ENCODE results near the gene EHBP1.
"Not testable (repeated sequence)": the region's sequence is repeated elsewhere in the genome, so short reads cannot be mapped to it uniquely, and the experiment has no call there.

Gene EHBP1

GRCh38 chr2:62740221-62740620, 34.7 kb downstream of the EHBP1 start:
- H4K20me1 ChIP-seq = no peaks in the 10 kb centered on the region; a peak in 1 of 22 replicates
- H3K27me3 ChIP-seq = no peaks in the 10 kb centered on the region
- peaks cover 0 to 19% (median 10%) of the 10 kb centered on the region in 10 experiments; a peak in 12 of 20 replicates for H3K4me1 ChIP-seq
- H3K4me3 ChIP-seq = no peak overlapping the region
- no peak overlapping the region for H3K27ac ChIP-seq
- H3K4me2 ChIP-seq = no peak overlapping the region
- H3K36me3 ChIP-seq = no peaks in the 10 kb centered on the region
- no peak for TF ChIP-seq Cebpa-rat (IDR thresholded peaks at IDR 0.05)
- peaks cover 0 to 17% (median 9%) of the 10 kb centered on the region in 11 experiments; a peak in 7 of 22 replicates for H3K9me3 ChIP-seq (replicated peaks in 1 of 11)
- no peak overlapping the region for H3K9ac ChIP-seq

- Histone ChIP-seq H3K9me3 (replicated peaks in 1 of 11) (peaks cover 0 to 10% (median 8%) of the 10 kb centered on the region in 11 experiments; a peak in 7 of 22 replicates), H3K36me3 (no peaks in the 10 kb centered on the region), H3K4me2 (no peak overlapping the region), H3K4me1 (peaks cover 0 to 19% (median 10%) of the 10 kb centered on the region in 10 experiments; a peak in 12 of 20 replicates), H3K9ac (no peak overlapping the region), H3K27ac (no peak overlapping the region), H3K27me3 (no peaks in the 10 kb centered on the region), H3K4me3 (no peak overlapping the region), H4K20me1 (peaks cover 0 to 3% (median 0%) of the 10 kb centered on the region in 11 experiments; a peak in 2 of 22 replicates)
- no peak for TF ChIP-seq Cebpa-rat (IDR thresholded peaks at IDR 0.05)
Observed at GRCh38 chr2:62741127-62741526, 35.6 kb downstream of the EHBP1 start.

GRCh38 chr2:62741954-62742722, 36.6 kb downstream of the EHBP1 start:
- no peaks in the 10 kb centered on the region for H3K27me3 ChIP-seq

GRCh38 chr2:62743506-62743905, 38.0 kb downstream of the EHBP1 start:
- Histone ChIP-seq H3K4me3 (no peak overlapping the region), H3K4me1 (peaks cover 0 to 19% (median 8%) of the 10 kb centered on the region in 10 experiments; a peak in 12 of 20 replicates), H3K27ac (no peak overlapping the region), H3K36me3 (peaks cover 0 to 10% (median 0%) of the 10 kb centered on the region in 11 experiments; a peak in 4 of 22 replicates), H3K9ac (no peak overlapping the region), H3K9me3 (replicated peaks in 1 of 11) (no peaks in the 10 kb centered on the region), H3K4me2 (no peak overlapping the region), H3K27me3 (no peaks in the 10 kb centered on the region), H4K20me1 (peaks cover 0 to 3% (median 0%) of the 10 kb centered on the region in 11 experiments; a peak in 2 of 22 replicates)
- TF ChIP-seq Cebpa-rat (IDR thresholded peaks at IDR 0.05) = no peak

More at GRCh38 chr2:62741954-62742722, 36.6 kb downstream of the EHBP1 start:
- peaks cover 0 to 3% (median 0%) of the 10 kb centered on the region in 11 experiments; a peak in 2 of 22 replicates for H4K20me1 ChIP-seq
- no peak overlapping the region for H3K4me3 ChIP-seq
- no peaks in the 10 kb centered on the region for H3K36me3 ChIP-seq
- H3K9ac ChIP-seq = no peak overlapping the region
- 0 out of 22 replicates have a peak, but pooled peaks cover 0 to 1% (median 0%) of the 10 kb centered on the region in 11 experiments for H3K9me3 ChIP-seq (replicated peaks in 1 of 11)
- peaks cover 0 to 19% (median 10%) of the 10 kb centered on the region in 10 experiments; a peak in 12 of 20 replicates for H3K4me1 ChIP-seq
- H3K27ac ChIP-seq = no peak overlapping the region
- TF ChIP-seq Cebpa-rat (IDR thresholded peaks at IDR 0.05) = no peak
- no peak overlapping the region for H3K4me2 ChIP-seq

DNA sequence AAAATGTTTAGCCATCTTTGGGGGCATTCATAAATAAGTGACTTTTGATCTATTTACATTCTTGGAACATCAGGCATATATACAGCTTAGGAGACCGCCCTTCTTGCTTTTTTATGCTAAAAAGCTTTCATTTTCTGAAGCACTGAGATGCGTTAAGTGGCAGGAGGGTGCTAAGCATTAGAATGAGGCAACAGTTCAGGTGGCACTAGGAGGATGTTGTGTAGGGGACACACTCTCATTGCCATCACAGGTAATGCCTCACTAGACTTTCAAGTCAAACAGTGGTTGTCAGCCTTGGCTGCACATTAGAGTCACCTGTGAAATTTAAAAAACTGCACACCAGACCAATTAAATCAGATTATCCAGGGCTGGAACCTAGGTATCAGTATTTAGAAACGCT, 39.1 kb downstream of the EHBP1 start:
- TF ChIP-seq Cebpa-rat (IDR thresholded peaks at IDR 0.05) = no peak
- H3K9ac ChIP-seq = no peak overlapping the region
- peaks cover 0 to 8% (median 0%) of the 10 kb centered on the region in 10 experiments; a peak in 2 of 20 replicates for H3K4me1 ChIP-seq
- H3K4me2 ChIP-seq = no peak overlapping the region
- peaks cover 0 to 3% (median 0%) of the 10 kb centered on the region in 11 experiments; a peak in 2 of 22 replicates for H4K20me1 ChIP-seq
- peaks cover 0 to 10% (median 0%) of the 10 kb centered on the region in 11 experiments; a peak in 5 of 22 replicates for H3K36me3 ChIP-seq
- H3K4me3 ChIP-seq = no peak overlapping the region
- H3K27me3 ChIP-seq = no peaks in the 10 kb centered on the region
- H3K9me3 ChIP-seq (replicated peaks in 1 of 11) = peaks cover 0 to 4% (median 0%) of the 10 kb centered on the region in 11 experiments; a peak in 4 of 22 replicates
- no peak overlapping the region for H3K27ac ChIP-seq

DNA sequence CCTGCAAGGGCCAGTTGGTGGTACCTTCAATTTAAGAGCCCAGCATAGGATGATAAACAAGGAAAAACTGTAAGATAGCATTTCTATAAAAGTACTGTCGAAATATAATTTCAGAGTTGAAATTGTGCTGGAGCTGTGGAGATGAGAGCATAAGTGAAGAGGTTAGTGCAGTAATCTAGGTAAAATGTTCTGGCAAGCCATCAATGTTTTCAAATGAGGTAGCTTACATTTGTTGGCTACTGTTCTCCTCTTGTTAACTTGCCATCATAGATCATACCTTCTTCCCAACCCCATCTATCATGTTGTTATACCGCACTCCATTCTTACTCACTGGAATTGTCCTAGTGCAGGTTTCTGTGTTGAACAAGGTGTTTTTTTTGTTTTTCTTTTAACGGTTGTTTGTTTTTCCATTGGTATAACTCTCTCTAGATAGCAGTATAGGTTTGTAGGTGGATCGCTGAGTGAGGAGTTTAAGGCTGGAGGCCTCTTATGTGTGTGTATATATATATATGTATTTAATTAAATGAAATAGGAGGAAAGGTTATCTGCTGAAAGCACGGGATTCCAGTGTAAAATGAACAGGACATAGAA, 40.5 kb downstream of the EHBP1 start:
- no peak overlapping the region for H3K9ac ChIP-seq
- H3K4me2 ChIP-seq = no peak overlapping the region
- no peaks in the 10 kb centered on the region for H3K27me3 ChIP-seq
- peaks cover 0 to 9% (median 6%) of the 10 kb centered on the region in 11 experiments; a peak in 10 of 22 replicates for H3K9me3 ChIP-seq (replicated peaks in 1 of 11)
- peaks cover 0 to 10% (median 0%) of the 10 kb centered on the region in 11 experiments; a peak in 5 of 22 replicates for H3K36me3 ChIP-seq
- TF ChIP-seq Cebpa-rat (IDR thresholded peaks at IDR 0.05) = no peak
- no peak overlapping the region for H3K4me3 ChIP-seq
- H3K4me1 ChIP-seq = 0 out of 20 replicates have a peak, but pooled peaks cover 0 to 8% (median 0%) of the 10 kb centered on the region in 10 experiments
- H3K27ac ChIP-seq = no peak overlapping the region
- H4K20me1 ChIP-seq = peaks cover 0 to 3% (median 0%) of the 10 kb centered on the region in 11 experiments; a peak in 2 of 22 replicates

GRCh38 chr2:62747169-62747568, 41.7 kb downstream of the EHBP1 start:
- Histone ChIP-seq H3K4me3 (no peak overlapping the region), H3K9me3 (replicated peaks in 1 of 11) (peaks cover 0 to 9% (median 6%) of the 10 kb centered on the region in 11 experiments; a peak in 10 of 22 replicates), H3K4me1 (0 out of 20 replicates have a peak, but pooled peaks cover 0 to 8% (median 0%) of the 10 kb centered on the region in 10 experiments), H3K4me2 (no peak overlapping the region), H3K27ac (no peak overlapping the region), H4K20me1 (peaks cover 0 to 3% (median 0%) of the 10 kb centered on the region in 11 experiments; a peak in 2 of 22 replicates), H3K27me3 (no peaks in the 10 kb centered on the region), H3K9ac (no peak overlapping the region), H3K36me3 (peaks cover 0 to 10% (median 0%) of the 10 kb centered on the region in 11 experiments; a peak in 5 of 22 replicates)
- TF ChIP-seq Cebpa-rat (IDR thresholded peaks at IDR 0.05) = no peak

DNA sequence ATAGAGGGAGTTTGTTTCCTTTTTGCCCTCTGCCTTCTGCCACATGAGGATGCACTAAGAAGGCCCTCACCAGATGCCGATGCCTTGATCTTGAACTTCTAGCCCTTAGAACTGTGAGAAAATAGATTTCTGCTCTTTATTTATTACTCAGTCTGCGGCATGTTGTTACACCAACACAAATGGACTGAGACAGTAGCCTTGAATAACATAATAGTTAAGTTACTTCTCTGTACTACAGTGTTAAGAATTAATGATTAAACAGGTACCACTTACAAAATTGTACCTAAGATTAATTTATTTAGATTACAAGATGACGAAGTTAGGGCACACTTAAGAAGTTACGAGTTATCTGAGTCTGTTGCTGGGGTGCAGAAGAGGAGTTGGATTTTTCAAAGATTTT, 42.4 kb downstream of the EHBP1 start:
- Histone ChIP-seq H3K4me3 (no peak overlapping the region), H3K9ac (no peak overlapping the region), H3K9me3 (replicated peaks in 1 of 11) (peaks cover 0 to 12% (median 6%) of the 10 kb centered on the region in 11 experiments; a peak in 10 of 22 replicates), H3K27ac (no peak overlapping the region), H4K20me1 (peaks cover 0 to 3% (median 0%) of the 10 kb centered on the region in 11 experiments; a peak in 2 of 22 replicates), H3K27me3 (no peaks in the 10 kb centered on the region), H3K4me2 (no peak overlapping the region), H3K36me3 (peaks cover 0 to 10% (median 0%) of the 10 kb centered on the region in 11 experiments; a peak in 5 of 22 replicates), H3K4me1 (0 out of 20 replicates have a peak, but pooled peaks cover 0 to 6% (median 0%) of the 10 kb centered on the region in 10 experiments)
- TF ChIP-seq Cebpa-rat (IDR thresholded peaks at IDR 0.05) = no peak

DNA sequence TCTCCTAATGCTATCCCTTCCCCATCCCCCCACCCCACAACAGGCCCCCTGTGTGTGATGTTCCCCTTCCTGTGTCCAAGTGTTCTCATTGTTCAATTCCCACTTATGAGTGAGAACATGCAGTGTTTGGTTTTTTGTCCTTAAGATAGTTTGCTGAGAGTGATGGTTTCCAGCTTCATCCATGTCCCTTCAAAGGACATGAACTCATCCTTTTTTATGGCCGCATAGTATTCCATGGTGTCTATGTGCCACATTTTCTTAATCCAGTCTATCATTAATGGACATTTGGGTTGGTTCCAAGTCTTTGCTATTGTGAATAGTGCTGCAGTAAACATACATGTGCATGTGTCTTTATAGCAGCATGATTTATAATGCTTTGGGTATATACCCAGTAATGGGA, 43.6 kb downstream of the EHBP1 start:
- not testable (repeated sequence) for H3K4me2 ChIP-seq, H3K4me1 ChIP-seq, H4K20me1 ChIP-seq, H3K27ac ChIP-seq, H3K9ac ChIP-seq, H3K4me3 ChIP-seq, H3K27me3 ChIP-seq
- H3K36me3 ChIP-seq = peaks cover 0 to 18% (median 3%) of the 10 kb centered on the region in 11 experiments; a peak in 10 of 22 replicates
- peaks cover 5 to 21% (median 13%) of the 10 kb centered on the region in 11 experiments; a peak in 19 of 22 replicates for H3K9me3 ChIP-seq (replicated peaks in 1 of 11)
